ENCODE data around the gene CCDC187.
"Not testable (repeated sequence)": the region's sequence is repeated elsewhere in the genome, so short reads cannot be mapped to it uniquely, and the experiment has no call there.

Gene CCDC187

DNA sequence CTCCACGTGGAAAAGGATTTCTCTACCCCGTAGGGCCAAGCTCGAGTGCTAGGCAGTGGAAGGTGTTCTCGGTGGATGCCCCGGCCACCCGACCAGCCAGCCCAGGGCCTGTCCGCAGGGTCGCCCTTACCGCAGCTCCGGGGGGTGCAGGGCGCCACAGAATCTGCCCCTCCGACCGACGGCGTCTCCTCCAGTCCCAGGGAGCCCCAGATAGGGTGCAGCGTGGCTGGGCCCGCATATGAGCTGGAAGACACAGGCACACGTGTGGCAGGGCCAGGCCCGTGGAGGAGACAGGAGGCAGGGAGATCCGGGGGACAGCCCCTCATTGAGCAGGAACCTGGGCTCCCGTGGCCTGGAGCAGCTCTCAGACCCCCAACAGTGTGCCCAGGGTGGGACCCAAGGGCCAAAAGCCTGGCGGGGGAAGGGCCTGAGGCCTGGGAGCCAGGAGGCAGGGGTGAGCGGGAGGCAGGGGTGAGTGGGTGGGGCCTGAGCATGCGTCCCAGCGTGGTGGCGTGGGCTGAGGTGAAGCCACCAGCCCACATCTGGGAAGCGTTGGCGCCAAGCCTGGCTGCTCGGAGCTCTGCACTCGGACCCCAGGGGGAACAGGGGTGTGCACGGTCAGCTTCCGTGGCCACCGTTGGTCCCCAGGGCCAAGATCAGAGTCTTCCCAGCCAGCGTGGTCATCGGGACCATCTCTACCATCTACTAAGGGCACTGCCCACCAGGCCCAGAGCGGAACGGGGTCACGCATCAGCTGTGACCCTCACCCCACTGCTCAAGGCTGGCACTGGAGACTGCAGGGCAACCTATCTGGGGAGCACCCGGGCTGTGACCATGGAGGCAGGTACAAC, 22.2 kb downstream of the CCDC187 start:
- DNase-seq, result no peak
- in situ Hi-C loops (cut with HindIII; ENCODE audit: low pct_ligation_motif_present, low pct_unique_long_range_greater_than_20kb, low sequenced_read_pairs), result no loop called here

DNA sequence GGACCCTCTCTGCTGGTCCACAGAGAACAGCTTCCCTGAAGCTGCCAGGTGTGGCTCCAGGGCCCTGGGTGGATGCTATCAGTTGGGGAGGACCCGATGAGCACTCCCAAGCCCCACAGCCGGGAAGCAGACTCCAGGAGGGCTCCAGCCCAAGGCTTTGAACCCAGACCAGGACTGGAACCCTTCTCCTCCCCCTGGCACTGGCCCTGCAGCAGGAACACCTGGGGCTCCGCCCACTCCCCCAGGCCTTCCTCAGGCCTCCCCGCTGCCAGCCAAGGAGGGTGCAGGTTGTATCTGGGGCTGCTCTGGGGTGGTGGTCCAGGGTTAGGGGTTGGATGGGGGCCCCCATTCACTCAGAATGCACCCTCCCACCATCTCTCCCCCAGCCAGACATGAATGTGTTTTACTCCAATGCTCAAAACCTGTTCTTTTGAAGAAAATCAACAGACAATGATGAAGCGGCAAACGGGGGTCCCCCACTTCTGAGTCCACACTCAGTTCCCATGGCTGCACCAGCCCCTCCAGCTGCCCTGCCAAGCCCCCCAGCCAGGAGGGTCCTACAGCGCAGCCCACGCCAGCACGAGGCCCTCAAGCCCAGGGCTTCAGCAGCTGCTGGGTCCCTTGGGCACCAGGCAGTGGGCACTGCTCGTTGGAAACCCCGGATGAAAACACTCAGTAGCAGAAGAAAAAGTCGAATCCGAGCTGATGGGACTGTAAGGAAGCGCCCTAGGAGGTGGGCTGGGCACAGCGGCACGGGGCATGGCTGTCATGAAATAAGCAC, 23.2 kb downstream of the CCDC187 start:
- no peak for DNase-seq
- in situ Hi-C loops (cut with HindIII; ENCODE audit: low pct_ligation_motif_present, low pct_unique_long_range_greater_than_20kb, low sequenced_read_pairs), result no loop called here

DNA sequence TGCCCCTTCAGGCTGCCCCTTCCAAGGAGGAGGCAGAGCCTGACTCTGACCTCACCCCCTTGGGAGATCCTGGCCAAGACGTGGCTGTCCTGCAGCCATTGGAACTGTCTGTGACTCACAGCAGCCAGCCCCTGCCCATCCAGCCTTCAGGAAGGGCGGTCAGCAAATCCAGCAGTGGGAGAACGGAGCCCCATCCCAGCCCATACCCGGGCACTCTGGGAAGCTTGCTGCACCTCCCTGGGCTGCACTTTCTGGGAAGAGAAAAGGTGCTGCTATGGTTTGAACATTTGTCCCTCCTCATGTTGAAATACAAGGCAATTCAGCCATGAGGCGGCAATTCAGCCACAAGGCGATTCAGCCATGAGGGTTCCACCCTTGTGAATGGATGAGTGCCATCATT, 24.4 kb downstream of the CCDC187 start:
- DNase-seq, result no peak
- in situ Hi-C loops (cut with HindIII; ENCODE audit: low pct_ligation_motif_present, low pct_unique_long_range_greater_than_20kb, low sequenced_read_pairs), result no loop called here

DNA sequence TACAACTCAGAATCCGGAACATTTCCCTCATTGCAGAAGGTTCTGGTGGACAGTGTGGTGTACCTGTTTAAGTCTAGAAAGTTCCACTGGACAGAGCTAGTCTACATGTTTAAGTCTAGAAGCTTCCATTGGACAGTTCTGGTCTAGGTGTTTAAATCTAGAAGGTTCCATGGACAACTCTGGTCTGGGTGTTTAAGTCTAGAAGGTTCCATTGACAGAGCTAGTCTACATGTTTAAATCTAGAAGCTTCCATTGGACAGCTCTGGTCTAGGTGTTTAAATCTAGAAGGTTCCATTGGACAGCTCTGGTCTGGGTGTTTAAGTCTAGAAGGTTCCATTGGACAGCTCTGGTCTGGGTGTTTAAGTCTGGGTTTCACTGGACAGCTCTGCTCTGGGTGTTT, 25.0 kb downstream of the CCDC187 start:
- in situ Hi-C loops (cut with HindIII; ENCODE audit: low pct_ligation_motif_present, low pct_unique_long_range_greater_than_20kb, low sequenced_read_pairs), result no loop called here
- no peak for DNase-seq

DNA sequence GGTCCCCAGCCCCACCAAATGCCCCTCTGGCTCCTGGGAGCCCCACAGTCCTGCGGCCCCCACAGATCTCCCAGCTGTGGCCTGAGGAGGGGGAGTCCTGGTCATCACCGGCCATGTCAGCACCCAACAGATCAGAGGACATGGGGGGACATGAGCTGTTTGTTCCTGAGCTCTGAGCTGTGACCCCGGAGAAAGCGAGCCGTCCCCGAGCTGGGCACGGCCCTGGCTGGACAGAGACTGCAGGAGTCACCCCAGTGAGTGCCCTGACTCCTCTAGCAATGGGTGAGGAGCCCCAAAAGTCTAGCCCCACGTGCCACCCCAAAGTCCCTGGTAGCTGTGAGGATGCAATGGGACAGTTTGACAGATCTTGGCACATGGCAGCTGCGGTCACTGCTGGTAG, 25.7 kb downstream of the CCDC187 start:
- in situ Hi-C loops (cut with HindIII; ENCODE audit: low pct_ligation_motif_present, low pct_unique_long_range_greater_than_20kb, low sequenced_read_pairs), result no loop called here

DNA sequence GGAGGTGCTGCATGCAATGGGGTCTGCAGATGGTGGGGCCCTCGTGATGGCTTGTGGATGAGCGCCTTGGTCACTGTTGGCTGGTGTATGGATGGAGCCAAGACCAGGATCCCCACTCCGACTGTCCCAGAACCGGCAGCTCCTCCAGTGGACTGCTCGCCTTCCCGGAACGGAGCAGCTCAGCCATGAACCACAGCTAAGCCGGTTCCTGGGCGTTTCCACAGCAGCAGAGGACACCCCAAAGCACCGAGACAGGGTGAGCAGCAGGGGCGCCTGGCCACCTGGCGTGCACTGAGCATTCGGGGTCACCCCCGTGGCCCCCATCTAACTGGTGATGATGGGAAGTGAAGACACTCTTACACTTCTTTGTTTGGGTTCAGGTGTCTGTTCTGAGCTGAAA, 26.1 kb downstream of the CCDC187 start:
- in situ Hi-C loops (cut with HindIII; ENCODE audit: low pct_ligation_motif_present, low pct_unique_long_range_greater_than_20kb, low sequenced_read_pairs), result no loop called here
- no peak for DNase-seq

More for the DNA sequence above, 25.7 kb downstream of the CCDC187 start:
- no peak for DNase-seq

DNA sequence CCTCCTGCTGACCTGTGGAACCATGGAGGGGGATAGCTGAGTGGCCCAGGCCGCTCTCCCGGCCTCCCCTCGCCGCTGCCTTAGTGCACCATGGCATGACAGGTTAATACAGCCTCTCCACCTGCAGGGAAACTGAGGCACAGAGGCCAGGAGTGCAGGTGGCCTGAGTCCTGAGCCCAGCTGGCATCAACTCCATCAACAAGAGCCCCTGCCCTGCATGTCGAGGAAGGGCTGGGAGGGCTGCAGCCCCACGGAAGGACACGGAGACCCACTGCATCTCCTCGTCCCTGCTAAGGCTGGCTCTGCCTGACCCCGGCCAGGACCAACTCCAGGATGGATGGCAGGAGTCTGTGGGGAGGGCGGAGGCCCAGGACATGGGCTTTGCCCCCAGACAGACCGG, 27.2 kb downstream of the CCDC187 start:
- DNase-seq, result no peak
- in situ Hi-C loops (cut with HindIII; ENCODE audit: low pct_ligation_motif_present, low pct_unique_long_range_greater_than_20kb, low sequenced_read_pairs), result no loop called here

DNA sequence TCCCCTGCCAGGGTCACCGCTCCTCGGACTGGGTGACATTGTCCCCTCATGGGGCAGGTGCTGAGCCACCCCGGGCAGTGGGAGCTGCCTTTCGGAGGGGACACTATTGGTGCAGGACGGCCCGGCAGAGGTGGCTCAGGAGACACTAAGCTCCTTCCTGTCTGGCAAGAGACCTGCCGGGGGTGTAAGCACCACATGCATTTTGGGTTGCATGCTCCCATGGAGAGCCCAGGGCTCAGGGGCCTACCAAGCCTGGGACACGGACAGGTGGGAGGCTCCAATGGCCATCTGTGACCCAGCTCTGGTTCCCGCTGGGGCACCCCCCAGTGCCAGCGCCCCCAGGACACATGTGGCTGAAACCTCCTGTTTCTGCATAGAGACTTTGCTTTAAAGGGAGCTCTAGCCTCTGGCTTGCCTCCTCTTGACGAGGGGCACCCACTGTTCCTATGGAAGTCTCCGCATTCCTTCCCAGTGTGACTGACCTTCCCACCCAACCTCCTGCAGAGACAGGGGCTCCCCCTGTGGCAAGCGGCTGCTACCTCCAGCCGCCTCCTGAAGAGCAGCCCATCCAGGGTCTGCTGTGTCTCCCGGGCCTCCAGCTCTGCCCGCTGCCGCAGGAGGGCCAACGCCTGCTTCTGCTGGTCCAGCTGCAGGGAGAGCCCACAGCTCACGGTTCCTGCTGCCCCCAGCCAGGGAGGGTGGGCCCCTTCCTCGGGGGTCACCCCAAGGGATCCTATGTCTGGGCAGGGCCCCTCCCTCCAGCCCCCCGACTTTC, 28.1 kb downstream of the CCDC187 start:
- DNase-seq, result no peak

DNA sequence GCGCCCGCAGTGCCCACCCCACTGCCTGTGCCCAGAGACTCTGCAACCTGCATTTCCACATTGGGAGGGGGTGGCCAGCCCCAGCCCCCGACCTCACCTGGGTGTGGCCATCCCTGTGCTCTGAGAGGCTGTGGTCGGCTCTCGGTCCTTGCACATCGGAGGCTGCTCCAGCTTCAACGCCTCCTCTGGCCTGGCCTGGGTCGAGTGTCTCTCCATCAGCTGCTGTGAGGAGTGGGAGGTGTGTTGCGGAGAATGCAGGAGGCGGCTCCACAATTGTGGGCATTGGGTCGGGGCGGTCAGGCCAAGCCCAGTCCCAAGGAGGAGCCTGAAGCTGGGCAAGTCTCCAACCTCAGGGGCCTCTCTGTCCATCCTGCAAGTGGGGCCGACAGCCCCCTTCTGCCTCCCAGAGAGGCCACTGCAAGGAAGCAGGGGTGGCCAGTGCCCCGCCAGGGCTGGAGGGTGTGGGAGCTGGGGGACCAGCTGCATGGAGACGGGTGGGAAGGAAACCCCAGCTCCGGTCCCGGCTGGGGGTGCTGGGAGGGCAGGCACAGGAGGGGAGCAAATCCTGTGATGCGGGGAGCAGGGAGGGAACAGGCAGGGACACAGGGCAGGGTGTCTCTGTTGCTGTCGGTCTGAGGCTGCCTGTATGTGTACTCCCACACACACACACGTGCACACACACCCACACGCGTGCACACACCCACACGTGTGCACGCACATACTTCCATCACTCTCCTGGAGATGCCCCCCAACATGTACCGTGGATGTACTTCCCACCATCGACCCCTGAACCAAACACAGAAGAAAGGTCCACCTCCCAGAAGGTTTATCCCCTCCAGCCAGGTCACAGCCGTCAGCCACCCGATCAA, 28.9 kb downstream of the CCDC187 start:
- no peak for DNase-seq
- in situ Hi-C loops (cut with HindIII; ENCODE audit: low pct_ligation_motif_present, low pct_unique_long_range_greater_than_20kb, low sequenced_read_pairs), result no loop called here

More for the DNA sequence above, 28.1 kb downstream of the CCDC187 start:
- in situ Hi-C loops (cut with HindIII; ENCODE audit: low pct_ligation_motif_present, low pct_unique_long_range_greater_than_20kb, low sequenced_read_pairs), result no loop called here

DNA sequence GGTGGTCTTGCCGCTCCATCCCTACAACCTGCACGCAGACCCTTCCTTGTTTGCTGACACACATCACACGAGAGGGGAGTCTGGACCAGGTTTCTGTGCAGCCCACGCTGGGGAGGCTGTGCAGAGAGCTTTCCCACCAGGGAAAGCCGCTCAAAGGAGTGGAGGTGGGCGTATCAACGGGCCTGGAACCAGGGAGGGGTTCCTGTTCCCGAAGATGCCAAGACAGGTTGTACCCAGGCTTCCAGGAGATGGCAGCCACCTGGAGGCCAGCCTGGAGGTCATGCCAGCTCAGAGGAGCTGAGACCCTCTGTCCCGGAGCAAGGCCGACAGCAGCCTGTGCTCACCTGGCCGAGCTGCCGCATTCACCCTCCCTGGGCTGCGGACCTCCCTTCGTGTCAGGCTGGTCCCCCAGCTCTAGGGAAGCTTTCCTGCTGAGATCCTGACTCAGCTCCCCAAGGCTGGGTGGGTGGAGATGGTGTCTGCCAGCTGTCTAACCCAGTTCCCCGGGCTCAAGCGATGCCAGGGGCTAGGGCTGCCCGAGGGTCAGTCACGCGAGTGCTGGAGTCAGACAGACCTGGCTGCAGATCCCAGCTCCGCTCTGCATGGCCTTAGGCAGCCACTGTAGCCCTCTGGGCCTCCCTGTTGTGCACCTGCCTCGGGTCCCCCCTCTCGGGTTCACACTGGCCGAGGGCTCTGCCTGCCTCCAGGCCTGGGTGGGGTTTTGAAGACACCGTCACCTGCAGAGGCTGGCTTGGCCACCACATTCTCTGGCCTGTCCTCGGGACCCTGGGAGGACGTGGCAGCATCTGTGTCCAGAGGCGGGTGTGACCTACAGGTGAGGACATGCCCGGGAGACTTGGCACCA, 29.7 kb downstream of the CCDC187 start:
- DNase-seq, result no peak
- in situ Hi-C loops (cut with HindIII; ENCODE audit: low pct_ligation_motif_present, low pct_unique_long_range_greater_than_20kb, low sequenced_read_pairs), result no loop called here

DNA sequence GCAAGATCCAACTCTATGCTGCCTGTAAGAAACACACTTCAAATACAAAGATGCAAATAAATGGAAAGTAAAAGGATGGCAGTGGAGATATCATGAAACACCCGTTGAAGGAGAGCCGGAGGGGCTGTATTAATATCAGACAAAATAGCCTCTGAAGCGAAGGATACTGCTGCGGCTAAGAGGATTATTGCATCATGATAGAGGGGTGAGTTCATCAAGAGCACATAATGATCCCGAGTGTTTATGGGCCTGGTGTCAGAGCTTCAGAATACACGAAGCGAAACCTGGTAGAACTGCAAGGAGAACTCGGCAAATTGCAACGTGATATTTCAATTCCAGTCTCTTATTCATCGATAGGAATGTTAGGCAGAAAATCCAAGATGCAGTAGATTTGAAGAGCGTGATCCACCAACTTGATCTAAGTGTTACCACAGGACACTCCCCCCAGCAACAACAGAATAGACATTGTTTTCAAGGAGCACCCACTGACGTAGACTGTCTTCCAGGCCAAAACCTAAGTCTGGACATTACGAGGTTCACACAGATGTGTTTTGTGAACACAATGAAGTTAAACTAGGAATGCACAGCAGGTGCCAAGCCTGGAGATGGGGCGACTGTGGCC, 30.5 kb downstream of the CCDC187 start:
- DNase-seq, result no peak
- in situ Hi-C loops (cut with HindIII; ENCODE audit: low pct_ligation_motif_present, low pct_unique_long_range_greater_than_20kb, low sequenced_read_pairs), result no loop called here

DNA sequence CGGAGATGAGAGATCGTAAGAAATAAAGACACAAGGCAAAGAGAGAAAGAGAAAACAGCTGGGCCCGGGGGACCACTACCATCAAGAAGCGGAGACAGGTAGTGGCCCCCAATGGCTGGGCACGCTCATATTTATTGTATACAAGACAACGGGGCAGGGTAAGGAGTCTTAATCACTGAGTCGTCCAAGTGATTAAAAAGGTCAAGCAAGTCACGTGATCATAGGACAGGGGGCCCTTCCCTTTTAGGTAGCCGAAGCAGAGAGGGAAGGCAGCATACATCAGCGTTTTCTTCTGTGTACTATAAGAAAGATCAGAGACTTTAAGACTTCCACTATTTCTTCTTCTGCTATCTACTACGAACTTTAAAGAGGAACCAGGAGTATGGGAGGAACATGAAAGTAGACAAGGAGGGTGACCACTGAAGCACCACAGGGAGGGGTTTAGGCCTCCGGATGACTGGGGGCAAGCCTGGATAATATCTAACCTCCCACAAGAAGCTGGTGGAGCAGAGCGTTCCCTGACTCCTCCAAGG, 33.7 kb downstream of the CCDC187 start:
- DNase-seq, result no peak
- in situ Hi-C loops (cut with HindIII; ENCODE audit: low pct_ligation_motif_present, low pct_unique_long_range_greater_than_20kb, low sequenced_read_pairs), result no loop called here

DNA sequence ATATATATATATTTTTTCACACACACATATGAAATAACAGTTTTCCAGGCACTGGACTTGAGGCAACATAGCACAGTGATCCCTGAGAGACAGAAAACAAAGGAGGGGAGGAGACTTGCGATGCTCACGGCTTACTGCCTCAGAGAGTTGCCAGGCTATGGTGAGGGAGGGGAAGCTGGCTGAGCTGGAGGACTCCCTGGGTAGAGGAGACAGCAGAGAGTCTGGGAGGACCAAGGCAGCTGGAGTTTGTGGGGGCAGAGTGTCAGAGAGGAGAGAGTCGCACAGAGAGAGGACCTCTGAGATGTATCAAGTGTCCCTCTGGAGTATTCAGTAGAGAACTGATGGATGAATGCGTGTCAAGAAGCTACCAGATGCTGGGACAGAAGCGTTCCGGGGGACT, 35.2 kb downstream of the CCDC187 start:
- no peak for DNase-seq

DNA sequence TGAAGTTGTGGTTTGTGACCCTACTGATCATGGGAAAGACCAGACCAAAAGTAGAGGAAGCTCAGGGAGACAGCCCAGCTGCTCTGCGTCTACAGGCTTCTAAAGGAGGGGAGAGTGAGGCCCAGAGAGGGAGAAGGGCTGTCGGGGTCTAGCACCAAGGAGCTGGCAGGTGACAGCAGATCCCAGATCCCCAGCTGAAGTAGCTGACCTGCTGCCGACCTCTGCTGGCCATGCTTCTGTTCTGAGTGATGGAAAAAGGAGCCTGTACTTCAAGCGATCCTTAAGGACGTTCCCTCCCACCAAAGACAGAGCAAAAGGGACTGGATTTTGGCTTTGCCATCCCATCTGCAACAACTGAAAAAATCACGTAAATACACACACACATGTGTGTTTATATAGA, 35.6 kb downstream of the CCDC187 start:
- no peak for DNase-seq
- in situ Hi-C loops (cut with HindIII; ENCODE audit: low pct_ligation_motif_present, low pct_unique_long_range_greater_than_20kb, low sequenced_read_pairs), result no loop called here

More for the DNA sequence above, 35.2 kb downstream of the CCDC187 start:
- in situ Hi-C loops (cut with HindIII; ENCODE audit: low pct_ligation_motif_present, low pct_unique_long_range_greater_than_20kb, low sequenced_read_pairs), result no loop called here

DNA sequence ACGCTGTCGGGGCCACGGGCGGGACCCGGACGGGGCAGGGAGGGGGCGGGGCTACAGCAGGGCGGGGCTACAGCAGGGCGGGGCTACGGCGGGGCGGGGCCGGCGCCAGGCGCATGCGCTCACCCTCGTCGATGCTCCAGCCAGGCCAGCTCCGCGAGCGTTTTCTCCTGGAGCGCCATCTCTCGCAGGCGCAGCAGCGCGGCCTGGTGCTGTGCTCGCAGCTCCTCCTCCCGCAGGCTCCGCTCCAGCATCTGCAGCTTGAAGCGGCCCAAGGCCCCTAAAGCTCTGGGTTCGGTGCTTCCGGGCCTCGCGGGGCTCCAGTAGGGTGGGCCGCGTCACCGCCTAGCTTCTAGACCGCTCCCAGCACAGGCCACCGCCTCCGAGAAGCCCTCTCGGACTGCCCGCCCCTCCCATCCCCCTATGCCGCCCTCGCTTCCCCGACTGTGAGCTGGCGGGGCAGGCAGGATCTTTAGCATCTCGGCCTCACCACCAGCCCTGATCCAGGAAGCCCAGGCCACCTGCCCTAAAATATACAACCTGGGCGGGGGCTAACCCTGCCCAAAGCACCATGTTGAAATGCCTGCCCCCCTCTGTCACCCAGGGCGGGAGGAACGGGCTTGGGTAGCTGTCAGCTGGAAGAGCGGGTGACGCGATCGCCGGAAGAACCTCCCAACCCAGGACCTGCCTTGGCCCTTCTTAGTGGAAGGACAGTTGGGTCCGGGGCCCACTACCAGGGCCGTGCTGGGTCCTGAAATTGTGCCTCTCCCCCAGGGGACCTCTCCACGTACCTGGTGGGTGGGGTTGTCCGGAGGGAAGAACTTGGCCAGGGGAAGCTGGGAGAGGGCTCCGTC, 36.4 kb downstream of the CCDC187 start:
- in situ Hi-C loops (cut with HindIII; ENCODE audit: low pct_ligation_motif_present, low pct_unique_long_range_greater_than_20kb, low sequenced_read_pairs), result no loop called here
- peak; percentile 79 for DNase-seq

DNA sequence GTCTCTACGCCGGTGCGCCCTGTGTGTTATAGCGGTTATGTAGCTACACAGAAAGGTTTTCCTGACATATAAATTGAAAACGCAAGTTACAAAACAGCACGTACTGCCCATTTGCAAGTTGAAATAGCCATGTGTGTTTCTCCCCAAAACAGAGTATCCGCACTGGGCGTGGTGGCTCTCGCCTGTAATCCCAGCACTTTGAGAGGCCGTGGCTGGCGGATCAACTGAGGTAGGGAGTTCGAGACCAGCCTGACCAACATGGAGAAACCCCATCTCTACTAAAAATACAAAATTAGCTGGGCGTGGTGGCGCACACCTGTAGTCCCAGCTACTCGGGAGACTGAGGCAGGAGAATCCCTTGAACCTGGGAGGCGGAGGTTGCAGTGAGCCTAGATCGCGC, 37.3 kb downstream of the CCDC187 start:
- DNase-seq; in situ Hi-C loops (cut with HindIII; ENCODE audit: low pct_ligation_motif_present, low pct_unique_long_range_greater_than_20kb, low sequenced_read_pairs): not testable (repeated sequence)
